NCI-H345 treated with DMSO at 0.1 percent for 48 hours (cell line): Measurements from ENCODE around the gene NELFCD.
A peak's percentile ranks its signal among the peaks of the same experiment; 100 is the strongest.
"Not testable (repeated sequence)": the region's sequence is repeated elsewhere in the genome, so short reads cannot be mapped to it uniquely, and the experiment has no call there.

Experiments
- DNase-seq: peaks from one replicate; lab custom pipeline; 2025; ENCODE audit not compliant: unreplicated experiment; lab: John Stamatoyannopoulos, UW

The NELFCD gene

GRCh38 chr20:58973179-58973578 is 7.9 kb upstream of the NELFCD start:
- DNase-seq = no peak

- no peak for DNase-seq
Measured at GRCh38 chr20:58973866-58974265, 7.2 kb upstream of the NELFCD start.

GRCh38 chr20:58975353-58975752 is 5.7 kb upstream of the NELFCD start:
- DNase-seq = no peak

- no peak for DNase-seq
Measured at GRCh38 chr20:58976061-58976730, 4.9 kb upstream of the NELFCD start.

- no peak for DNase-seq
Measured at GRCh38 chr20:58978351-58979190, 2.5 kb upstream of the NELFCD start.

- DNase-seq = peak; percentile 23
Measured at GRCh38 chr20:58981628-58982364, 740 bp downstream of the NELFCD start.

- no peak for DNase-seq
Measured at GRCh38 chr20:58982406-58983114, 1.5 kb downstream of the NELFCD start.

GRCh38 chr20:58983115-58983468 is 2.0 kb downstream of the NELFCD start:
- DNase-seq = not testable (repeated sequence)

- no peak for DNase-seq
Measured at GRCh38 chr20:58984691-58985090, 3.6 kb downstream of the NELFCD start.

GRCh38 chr20:58985656-58986055 is 4.6 kb downstream of the NELFCD start:
- no peak for DNase-seq

- DNase-seq = no peak
Measured at GRCh38 chr20:58986286-58986967, 5.4 kb downstream of the NELFCD start.

GRCh38 chr20:58986968-58987517 is 6.0 kb downstream of the NELFCD start:
- no peak for DNase-seq

- no peak for DNase-seq
Measured at GRCh38 chr20:58987790-58988564, 6.9 kb downstream of the NELFCD start.

- DNase-seq = no peak
Measured at GRCh38 chr20:58988565-58988882, 7.5 kb downstream of the NELFCD start.

- DNase-seq = no peak
Measured at GRCh38 chr20:58989196-58989595, 8.1 kb downstream of the NELFCD start.

- no peak for DNase-seq
Measured at GRCh38 chr20:58990651-58991445, 9.8 kb downstream of the NELFCD start.

- no peak for DNase-seq
Measured at GRCh38 chr20:58991715-58992114, 10.7 kb downstream of the NELFCD start.

GRCh38 chr20:58992911-58993310 is 11.9 kb downstream of the NELFCD start:
- DNase-seq = no peak
